MV-4-11 (cell line): ENCODE measurements around the gene MYH8.

Experiments
- DNase-seq: peaks from one replicate; lab custom pipeline; 2025; lab: John Stamatoyannopoulos, UW

Gene MYH8

DNA sequence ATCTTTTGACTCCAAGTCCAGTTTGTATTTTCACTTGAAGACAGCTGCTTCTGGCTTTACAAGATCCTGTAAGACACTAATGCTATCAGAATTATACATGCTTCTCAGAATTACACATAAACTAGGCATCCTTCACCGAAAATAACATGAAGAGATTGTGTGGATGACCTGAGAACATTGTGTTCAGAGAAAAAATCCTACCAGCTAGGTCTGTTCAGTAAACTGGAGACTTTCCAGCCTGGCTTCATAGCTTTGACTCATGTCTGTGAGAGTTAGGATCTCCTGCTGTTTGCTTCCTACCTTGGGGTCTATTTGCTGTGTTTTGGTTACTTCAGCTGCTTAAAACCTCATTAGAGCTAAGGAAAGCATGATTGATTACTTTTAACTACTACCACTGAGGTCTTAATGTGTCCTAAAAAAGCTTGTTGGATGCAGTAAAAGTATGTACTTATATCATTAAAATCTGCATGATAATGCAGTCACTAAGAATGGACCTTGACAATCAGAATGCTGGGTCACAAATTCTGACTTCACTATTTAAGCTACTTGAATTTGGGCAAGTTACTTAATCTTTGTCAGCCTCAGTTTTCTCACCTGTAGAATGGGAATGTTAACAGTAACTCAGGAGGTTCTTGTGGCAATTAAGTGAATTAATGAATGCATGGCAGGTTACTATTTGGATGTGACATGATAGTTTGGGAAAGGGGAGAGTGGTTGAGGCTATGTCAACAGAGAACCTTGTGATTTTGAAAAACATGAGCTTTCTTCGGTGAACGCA lies 40.9 kb downstream of the MYH8 start:
- DNase-seq = no peak

DNA sequence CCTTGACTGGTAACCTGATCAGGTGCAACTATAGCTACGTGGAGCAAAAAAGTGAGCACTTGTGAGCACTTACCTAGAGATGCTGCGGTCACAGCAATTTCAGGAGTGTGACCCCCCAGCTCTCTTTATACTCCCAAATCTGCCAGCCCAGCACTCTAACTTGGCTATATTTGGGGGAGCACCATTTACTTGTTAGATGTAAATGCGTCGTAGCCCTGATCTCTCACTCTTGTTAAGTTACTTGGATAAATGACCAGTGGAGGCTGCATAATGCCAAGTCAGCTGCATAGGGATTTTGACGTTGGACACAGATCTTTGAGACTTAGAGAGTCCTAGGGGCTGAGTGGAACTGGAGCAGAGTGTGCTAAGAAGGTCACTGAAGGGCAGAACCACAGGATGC lies 48.8 kb downstream of the MYH8 start, which contains the start of gene MYH13:
TSS of gene MYH13 (minus strand) at position 101 of the 400 bp plus-strand sequence. CDS start 8,476 bp downstream, outside the sequence.
- no peak for DNase-seq

- no peak for DNase-seq
These were observed 51.6 kb downstream of the MYH8 start for GRCh38 chr17:10370016-10370608.

DNA sequence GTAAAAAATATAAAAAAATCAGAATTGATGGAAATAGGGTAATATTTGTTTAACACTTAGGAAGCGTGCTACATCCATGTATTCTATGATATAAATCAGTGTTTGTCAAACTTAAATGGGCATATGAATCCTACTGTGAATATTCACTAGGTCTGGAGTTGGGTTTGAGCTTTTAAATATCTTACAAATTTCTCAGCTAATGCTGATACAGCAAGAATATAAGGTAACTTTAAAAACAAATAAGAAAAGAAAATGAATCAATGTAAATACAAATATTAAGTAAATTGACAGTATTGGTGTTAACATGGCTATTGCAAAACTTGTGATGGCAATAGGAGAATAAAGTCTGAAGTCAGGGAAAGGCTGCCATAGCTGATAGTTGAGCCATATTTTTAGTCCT lies 52.5 kb downstream of the MYH8 start:
- no peak for DNase-seq

GRCh38 chr17:10368561-10368960 lies 53.2 kb downstream of the MYH8 start:
- DNase-seq = peak; percentile 48

DNA sequence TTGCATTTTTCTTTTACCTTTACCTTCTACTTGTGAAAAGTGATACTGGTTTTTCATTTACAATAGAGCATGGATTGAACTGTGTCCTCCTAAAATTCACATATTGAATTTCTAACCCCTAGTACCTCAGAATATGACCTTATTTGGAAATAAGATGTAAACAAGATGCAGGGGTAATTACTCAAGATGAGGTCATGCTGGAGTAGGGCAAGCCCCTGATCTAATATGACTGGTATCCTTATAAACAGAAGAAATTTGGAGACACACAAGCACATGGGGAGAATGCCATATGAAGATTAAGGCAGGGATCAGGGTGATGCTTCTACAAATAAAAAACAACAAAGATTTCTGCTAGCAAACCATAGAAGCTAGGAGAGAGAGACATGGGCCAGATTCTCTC lies 61.2 kb downstream of the MYH8 start:
- DNase-seq = no peak

DNA sequence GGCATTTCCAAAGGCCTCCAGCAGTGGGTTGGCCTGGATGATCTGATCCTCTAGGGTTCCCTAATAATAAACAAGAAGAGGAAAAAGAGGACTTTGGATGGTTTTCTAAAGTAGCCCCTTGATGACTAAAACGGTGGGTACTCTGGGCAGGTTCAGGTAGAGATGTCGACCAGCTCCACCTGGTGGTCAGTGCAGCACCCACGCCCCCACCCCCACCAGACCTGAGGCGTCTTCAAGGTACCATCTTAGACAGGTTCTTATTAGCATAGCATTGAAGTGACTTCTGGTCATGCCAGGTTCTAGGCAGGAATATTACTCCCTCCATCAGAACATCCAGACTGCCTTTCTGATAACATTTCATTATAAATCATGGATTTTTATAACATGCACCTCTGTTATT lies 64.0 kb downstream of the MYH8 start:
- DNase-seq = no peak

- no peak for DNase-seq
These were observed 67.1 kb downstream of the MYH8 start for GRCh38 chr17:10354651-10355050.

DNA sequence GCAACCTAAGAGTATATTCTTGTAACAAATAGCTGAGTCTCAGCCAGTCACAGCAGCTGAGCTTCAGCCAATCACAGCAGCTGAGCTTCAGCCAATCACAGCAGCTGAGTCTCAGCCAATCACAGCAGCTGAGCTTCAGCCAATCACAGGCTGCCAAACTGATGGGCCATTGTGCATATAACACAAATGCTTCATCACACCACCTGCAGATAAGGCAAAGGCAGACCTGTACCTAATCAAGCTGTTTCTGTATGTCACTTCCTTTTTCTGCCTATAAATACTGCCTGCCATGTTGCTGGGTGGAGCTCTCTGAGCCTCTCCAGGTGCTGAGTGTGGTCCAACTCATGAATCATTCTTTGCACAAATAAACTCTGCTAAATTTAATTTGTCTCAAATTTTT lies 68.9 kb downstream of the MYH8 start:
- no peak for DNase-seq

DNA sequence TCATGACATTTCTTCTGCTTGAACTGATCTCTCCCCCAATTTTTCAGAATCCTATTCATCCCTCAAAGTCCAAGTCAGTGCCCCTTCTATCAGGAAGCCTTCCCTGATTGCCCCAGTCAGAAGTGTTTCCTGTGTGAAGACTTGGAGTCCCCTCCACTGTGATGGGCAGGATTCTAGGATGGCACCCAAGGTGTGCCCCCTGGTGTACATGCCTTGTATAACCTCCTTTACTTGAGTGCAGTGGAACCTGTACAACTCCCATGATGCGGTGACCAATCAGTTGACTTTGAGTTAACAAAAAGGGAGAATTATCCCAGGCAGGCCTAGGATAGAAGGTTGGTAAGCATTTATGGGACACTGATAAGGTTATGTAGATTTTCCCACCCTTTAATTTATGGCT lies 72.3 kb downstream of the MYH8 start:
- peak; percentile 7 for DNase-seq

DNA sequence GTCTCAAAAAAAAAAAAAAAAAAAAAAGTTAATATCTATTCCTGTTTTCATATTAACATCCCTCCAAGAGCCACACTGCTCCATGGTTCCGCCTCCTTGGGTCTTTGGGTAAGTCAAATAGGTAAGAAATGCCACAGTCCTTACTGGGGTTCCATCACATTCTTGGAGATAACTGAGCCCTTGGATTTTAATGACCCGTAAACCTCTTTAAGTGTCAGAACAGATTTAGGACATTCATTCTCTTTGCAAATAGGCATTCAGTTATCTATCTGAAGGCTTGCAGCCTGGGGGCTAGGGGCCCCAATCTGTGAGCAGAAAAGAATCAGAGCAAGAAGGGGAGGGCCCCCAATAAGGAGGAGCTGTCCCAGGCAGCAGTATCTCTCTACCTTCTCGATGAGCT lies 76.9 kb downstream of the MYH8 start:
- no peak for DNase-seq
